ENCODE measurements around the gene YAP1. TPM values are rescaled to one million over a fixed set of nuclear protein-coding genes. Genes with fewer than 3 reads are reported as not detected.

YAP1 gene
- total RNA-seq, 4 donors from 2014 or later, result 226 to 310 (median 252) TPM

DNA sequence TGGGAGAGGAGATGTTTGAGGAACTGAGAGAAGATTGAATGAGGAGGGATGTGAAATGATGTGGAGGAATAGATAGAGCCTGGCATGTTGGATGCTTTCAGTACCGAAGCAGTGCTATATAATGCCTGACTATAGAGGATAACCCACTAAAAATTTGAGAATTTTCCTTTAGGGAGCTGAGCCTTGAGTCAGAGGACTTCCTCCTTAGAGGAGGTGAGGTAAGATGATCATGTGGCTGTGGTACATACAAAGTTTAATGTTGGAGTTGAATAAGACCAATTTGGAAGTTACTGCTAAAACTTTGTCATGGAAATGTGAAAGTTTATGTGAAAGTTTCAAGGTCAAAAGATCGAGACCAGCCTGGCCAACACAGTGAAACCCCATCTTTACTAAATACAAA, 66.9 kb downstream of the YAP1 start:
- no peaks in the 10 kb centered on the region for H3K27me3 ChIP-seq
- H3K36me3 ChIP-seq, result peaks cover 13% of the 10 kb centered on the region
- WGBS, result 98% methylated on average over 2 of the region's 2 CpGs
- peaks cover 23% of the 10 kb centered on the region for H3K4me1 ChIP-seq
- H3K4me3 ChIP-seq, result no peak overlapping the region
- DNase-seq (ENCODE audit: low spot score in 2 of 2), result no peak
- TF ChIP-seq POLR2A (IDR thresholded peaks at IDR 0.05) (no peak), POLR2AphosphoS5 (IDR thresholded peaks at IDR 0.05) (no peak), EP300 (IDR thresholded peaks at IDR 0.05) (no peak)
- TF ChIP-seq, protein P1, sequence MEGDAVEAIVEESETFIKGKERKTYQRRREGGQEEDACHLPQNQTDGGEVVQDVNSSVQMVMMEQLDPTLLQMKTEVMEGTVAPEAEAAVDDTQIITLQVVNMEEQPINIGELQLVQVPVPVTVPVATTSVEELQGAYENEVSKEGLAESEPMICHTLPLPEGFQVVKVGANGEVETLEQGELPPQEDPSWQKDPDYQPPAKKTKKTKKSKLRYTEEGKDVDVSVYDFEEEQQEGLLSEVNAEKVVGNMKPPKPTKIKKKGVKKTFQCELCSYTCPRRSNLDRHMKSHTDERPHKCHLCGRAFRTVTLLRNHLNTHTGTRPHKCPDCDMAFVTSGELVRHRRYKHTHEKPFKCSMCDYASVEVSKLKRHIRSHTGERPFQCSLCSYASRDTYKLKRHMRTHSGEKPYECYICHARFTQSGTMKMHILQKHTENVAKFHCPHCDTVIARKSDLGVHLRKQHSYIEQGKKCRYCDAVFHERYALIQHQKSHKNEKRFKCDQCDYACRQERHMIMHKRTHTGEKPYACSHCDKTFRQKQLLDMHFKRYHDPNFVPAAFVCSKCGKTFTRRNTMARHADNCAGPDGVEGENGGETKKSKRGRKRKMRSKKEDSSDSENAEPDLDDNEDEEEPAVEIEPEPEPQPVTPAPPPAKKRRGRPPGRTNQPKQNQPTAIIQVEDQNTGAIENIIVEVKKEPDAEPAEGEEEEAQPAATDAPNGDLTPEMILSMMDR (IDR thresholded peaks at IDR 0.05), result no peak
- H3K27ac ChIP-seq, result peak overlapping the region; percentile 85
- no peaks in the 10 kb centered on the region for H3K9me3 ChIP-seq

DNA sequence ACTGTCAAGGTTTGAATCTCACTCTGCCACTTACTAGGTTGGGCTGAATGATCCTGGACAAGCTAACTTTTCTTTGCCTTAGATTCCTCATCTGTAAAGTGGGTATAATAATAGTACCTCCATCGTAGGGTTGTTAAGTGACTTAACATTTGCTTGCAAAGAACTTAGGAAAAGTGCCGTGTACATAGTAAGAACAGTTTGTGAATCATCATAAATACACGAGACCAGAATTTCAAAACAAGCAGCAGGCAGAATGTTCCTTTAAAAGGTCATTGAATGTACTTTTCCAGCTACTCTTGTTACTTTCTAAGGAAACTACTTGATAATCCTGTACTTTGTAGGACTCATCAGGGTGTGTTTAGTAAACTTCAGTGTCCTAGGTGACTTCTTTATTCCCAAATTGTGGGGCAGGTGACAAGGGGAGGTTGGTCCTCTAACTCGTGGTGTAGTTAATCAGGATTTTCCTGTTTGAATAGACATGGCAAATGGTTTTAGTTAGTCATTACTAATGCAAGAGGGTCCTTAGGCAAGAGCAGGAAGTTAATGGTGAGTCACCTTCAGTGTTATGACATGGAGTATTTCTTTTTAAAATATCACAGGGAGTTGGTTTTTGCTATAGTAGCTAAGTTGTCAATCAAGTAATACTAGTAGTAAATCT, 67.9 kb downstream of the YAP1 start:
- no peak for DNase-seq (ENCODE audit: low spot score in 2 of 2)
- WGBS, result 40% methylated on average over 4 of the region's 4 CpGs

DNA sequence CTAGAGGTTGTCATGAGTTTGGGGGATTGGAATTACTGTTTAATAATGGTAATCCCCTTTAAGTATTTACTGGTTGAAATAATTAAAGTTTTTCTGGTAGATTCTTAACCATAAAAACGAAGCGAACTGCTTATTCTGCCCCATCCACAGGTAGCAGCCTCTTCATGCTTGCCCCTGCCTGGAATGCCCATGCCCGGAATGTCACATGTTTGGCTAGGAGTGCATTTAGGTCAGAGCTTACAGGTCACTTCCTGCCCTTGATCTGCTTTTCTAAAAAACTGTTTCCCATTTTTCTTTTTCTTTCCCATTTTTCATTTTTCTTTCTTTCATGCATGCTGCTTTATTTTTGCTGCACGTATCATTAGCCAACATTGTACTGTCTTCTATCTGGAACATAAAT, 69.1 kb downstream of the YAP1 start:
- peaks cover 11% of the 10 kb centered on the region for H3K36me3 ChIP-seq
- H3K4me3 ChIP-seq, result no peak overlapping the region
- no peak for DNase-seq (ENCODE audit: low spot score in 2 of 2)
- peak overlapping the region; percentile 85 for H3K27ac ChIP-seq
- TF ChIP-seq EP300 (IDR thresholded peaks at IDR 0.05), result no peak
- no peaks in the 10 kb centered on the region for H3K9me3 ChIP-seq
- H3K27me3 ChIP-seq, result no peaks in the 10 kb centered on the region
- H3K4me1 ChIP-seq, result peaks cover 23% of the 10 kb centered on the region
- WGBS, result 78% methylated on average over 4 of the region's 4 CpGs

More for the DNA sequence above, 67.9 kb downstream of the YAP1 start:
- Histone ChIP-seq H3K4me1 (peaks cover 23% of the 10 kb centered on the region), H3K36me3 (peaks cover 13% of the 10 kb centered on the region), H3K9me3 (no peaks in the 10 kb centered on the region), H3K4me3 (no peak overlapping the region), H3K27ac (peak overlapping the region; percentile 85), H3K27me3 (no peaks in the 10 kb centered on the region)
- TF ChIP-seq, protein P1 (IDR thresholded peaks at IDR 0.05), result no peak
- TF ChIP-seq POLR2AphosphoS5 (IDR thresholded peaks at IDR 0.05), result peak; percentile 43 to 92 (median 71)
- TF ChIP-seq EP300 (IDR thresholded peaks at IDR 0.05), result no peak
- TF ChIP-seq POLR2A (IDR thresholded peaks at IDR 0.05), result no peak

DNA sequence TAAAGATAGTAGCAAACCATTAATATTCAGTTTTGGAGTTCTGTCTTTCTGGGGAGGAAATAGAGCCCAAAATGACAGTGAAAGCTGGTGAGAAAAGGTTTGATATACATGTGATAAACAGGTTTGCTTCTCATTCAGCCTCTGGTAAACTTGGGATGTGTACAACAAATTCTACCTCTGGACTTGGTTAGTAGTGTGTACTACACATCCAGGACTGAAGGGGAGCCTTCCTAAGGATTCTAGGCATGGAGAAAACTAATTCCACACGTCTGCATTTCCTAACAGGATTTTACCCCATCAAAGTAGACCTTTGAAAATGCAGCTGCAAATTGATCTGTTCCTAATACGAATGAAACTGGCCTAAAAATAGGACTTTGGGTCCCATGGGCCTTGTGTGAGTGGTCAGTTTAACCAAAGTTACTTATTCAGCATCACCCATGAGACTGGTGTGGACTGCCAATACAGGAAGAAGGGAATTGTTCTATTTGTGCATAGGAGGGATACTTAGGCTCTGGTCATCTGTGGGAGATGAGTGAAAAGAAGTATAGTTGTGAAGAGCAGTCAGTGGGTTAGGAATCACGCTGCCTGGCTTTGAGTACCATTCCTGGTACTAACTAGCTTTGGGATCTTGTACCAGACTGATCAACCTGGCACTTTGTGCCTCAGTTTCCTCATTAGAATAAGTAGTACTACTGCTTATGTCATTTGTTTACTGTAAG, 74.2 kb downstream of the YAP1 start:
- H3K27ac ChIP-seq, result no peak overlapping the region
- TF ChIP-seq POLR2AphosphoS5 (IDR thresholded peaks at IDR 0.05) (no peak), POLR2A (IDR thresholded peaks at IDR 0.05) (no peak)
- TF ChIP-seq, protein P1 (IDR thresholded peaks at IDR 0.05), result no peak
- 78% methylated on average over 3 of the region's 3 CpGs for WGBS
- DNase-seq (ENCODE audit: low spot score in 2 of 2), result no peak
- H3K27me3 ChIP-seq, result no peaks in the 10 kb centered on the region
- H3K4me3 ChIP-seq, result no peak overlapping the region
- H3K9me3 ChIP-seq, result no peaks in the 10 kb centered on the region
- H3K4me1 ChIP-seq, result peaks cover 21% of the 10 kb centered on the region
- H3K36me3 ChIP-seq, result no peaks in the 10 kb centered on the region

DNA sequence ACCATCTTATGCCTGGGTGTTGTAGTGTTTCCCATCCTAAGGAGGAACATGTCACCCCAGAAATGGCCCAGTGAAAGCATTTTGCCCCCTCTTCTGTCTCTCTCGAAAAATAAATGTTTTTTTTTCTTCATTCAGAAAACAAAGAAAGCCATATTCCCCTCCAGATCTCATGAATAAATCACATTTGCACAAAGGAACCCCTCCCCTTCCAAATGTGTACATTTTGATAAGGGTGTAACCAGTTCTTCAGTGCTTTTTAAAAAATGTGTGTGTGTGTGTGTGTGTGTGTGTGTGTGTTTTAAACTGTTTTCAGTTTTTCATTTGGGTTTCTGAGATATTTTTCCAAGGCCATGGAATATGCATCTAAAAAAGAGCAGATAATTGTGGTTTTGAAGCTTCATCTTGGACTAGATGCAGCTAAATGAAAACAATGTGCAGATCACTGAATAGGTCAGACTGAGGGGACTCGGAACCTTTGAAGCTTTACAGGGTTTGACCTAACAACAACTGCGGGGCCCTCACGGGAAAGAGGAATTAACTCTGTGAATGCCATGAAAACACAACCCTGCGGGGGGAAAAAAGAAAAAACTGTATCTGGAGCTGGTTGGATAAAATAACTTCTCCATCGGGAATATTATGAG, 76.4 kb downstream of the YAP1 start:
- Histone ChIP-seq H3K27ac (peak overlapping the region; percentile 27), H3K4me1 (peaks cover 20% of the 10 kb centered on the region), H3K9me3 (no peaks in the 10 kb centered on the region), H3K4me3 (no peak overlapping the region), H3K27me3 (no peaks in the 10 kb centered on the region), H3K36me3 (no peaks in the 10 kb centered on the region)
- no peak for DNase-seq (ENCODE audit: low spot score in 2 of 2)
- 46% methylated on average over 6 of the region's 6 CpGs for WGBS
- no peak for TF ChIP-seq POLR2A (IDR thresholded peaks at IDR 0.05)
- no peak for TF ChIP-seq POLR2AphosphoS5 (IDR thresholded peaks at IDR 0.05)
- TF ChIP-seq EP300 (IDR thresholded peaks at IDR 0.05), result no peak
- TF ChIP-seq, protein P1 (IDR thresholded peaks at IDR 0.05), result no peak

Measured in suprapubic skin (tissue), 4 donors.